Large intestine (tissue), 3 donors: ENCODE data around the gene TSEN2. TPM values are rescaled to one million over a fixed set of nuclear protein-coding genes. Genes with fewer than 3 reads are reported as not detected.

Experiments used
- DNase-seq, 2 donors: peaks; one replicate each; pipeline versions ENCODE4 v3.0.0 to v3.0.0-alpha.2; 2013
- H3K27ac ChIP-seq: one replicate; pipeline ENCODE4 v1.5.1; 2013; ENCODE audit warnings: low read length
- H3K27me3 ChIP-seq: 2 replicates; pipeline ENCODE4 v1.6.1; 2013; ENCODE audit warnings: low read length; ENCODE audit not compliant: control insufficient read depth, insufficient read depth
- H3K36me3 ChIP-seq: 2 replicates; pipeline ENCODE4 v1.6.1; 2013; ENCODE audit warnings: low read length; ENCODE audit not compliant: control insufficient read depth, insufficient read depth
- H3K4me1 ChIP-seq: one replicate; pipeline ENCODE4 v1.6.1; 2013; ENCODE audit warnings: low read length; ENCODE audit not compliant: control insufficient read depth, insufficient read depth
- H3K4me3 ChIP-seq: one replicate; pipeline ENCODE4 v1.5.1; 2013; ENCODE audit warnings: low read length
- H3K9me3 ChIP-seq: one replicate; pipeline ENCODE4 v1.6.1; 2013; ENCODE audit warnings: mild to moderate bottlenecking, low read depth, low read length, moderate library complexity; ENCODE audit not compliant: control insufficient read depth
- WGBS: methylation state at CpG from one replicate; pipeline ENCODE4 v1.1.5; 2013; ENCODE audit warnings: low lambda C conversion rate; ENCODE audit not compliant: insufficient coverage; 5-methylcytosine and 5-hydroxymethylcytosine counted together
- polyA plus RNA-seq: library from polyadenylated mRNA; unstranded; fragments of 120-200 nt; gene quantifications from one replicate; pipeline ENCODE4 v1.2.1, GENCODE V29; 2013

TSEN2 gene
- polyA plus RNA-seq, 1 donor = 18.3 TPM

DNA sequence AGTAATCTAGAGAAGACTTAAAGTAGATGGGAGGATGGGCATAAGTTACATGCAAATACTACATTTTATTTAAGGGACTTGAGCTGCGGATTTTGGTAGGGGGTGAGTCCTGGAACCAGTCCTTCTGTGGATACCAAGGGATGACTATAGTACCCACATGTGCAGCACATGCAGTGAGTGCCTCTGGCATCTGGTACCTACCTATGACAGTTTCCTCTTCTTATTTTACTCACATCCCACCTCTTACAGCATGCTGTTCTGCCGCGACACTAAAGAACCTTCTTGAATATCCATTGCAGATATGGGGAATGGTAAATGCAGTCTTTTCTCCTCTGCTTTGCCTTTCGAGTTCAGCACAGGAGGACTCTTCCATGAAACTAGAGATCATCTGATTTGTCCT lies 1.7 kb downstream of the TSEN2 start:
- no peak for DNase-seq
- no peaks in the 10 kb centered on the region for H3K27me3 ChIP-seq
- H3K4me3 ChIP-seq = no peak overlapping the region
- H3K27ac ChIP-seq = no peak overlapping the region
- H3K9me3 ChIP-seq = no peaks in the 10 kb centered on the region
- no CpG with 5 or more reads among the region's 4 CpGs for WGBS
- peaks cover 15% of the 10 kb centered on the region for H3K4me1 ChIP-seq
- H3K36me3 ChIP-seq = peaks cover 19% of the 10 kb centered on the region

DNA sequence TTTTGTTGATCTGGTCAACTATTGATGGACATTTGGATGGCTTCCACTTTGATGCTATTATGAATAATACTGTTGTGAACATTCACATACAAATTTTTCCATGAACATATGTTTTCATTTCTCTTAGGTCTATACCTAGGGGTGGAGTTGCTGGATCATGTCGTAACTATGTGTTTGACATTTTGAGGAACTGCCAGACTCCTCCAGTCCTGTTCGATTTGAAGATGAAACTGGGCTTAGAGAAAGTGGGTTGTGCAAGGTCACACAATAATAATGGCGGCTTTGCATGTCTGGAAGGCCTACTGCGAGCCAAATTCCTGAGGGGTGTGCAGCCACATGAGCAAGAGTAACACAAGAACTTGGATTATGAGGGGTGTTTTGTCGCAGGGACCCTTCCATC lies 2.6 kb downstream of the TSEN2 start:
- H3K4me3 ChIP-seq = no peak overlapping the region
- H3K27me3 ChIP-seq = no peaks in the 10 kb centered on the region
- peaks cover 25% of the 10 kb centered on the region for H3K36me3 ChIP-seq
- DNase-seq = no peak
- no peaks in the 10 kb centered on the region for H3K9me3 ChIP-seq
- H3K27ac ChIP-seq = no peak overlapping the region
- WGBS = no CpG with 5 or more reads among the region's 5 CpGs
- H3K4me1 ChIP-seq = peaks cover 12% of the 10 kb centered on the region

GRCh38 chr3:12487336-12487735 lies 3.1 kb downstream of the TSEN2 start:
- H3K36me3 ChIP-seq = peaks cover 26% of the 10 kb centered on the region
- H3K9me3 ChIP-seq = no peaks in the 10 kb centered on the region
- no peaks in the 10 kb centered on the region for H3K27me3 ChIP-seq
- no peak overlapping the region for H3K27ac ChIP-seq
- H3K4me1 ChIP-seq = peaks cover 12% of the 10 kb centered on the region
- H3K4me3 ChIP-seq = no peak overlapping the region
- 100% methylated on average over 1 of the region's 3 CpGs for WGBS
- DNase-seq = no peak

GRCh38 chr3:12487786-12488185 lies 3.5 kb downstream of the TSEN2 start:
- no peak for DNase-seq
- Histone ChIP-seq H3K4me3 (no peak overlapping the region), H3K27ac (no peak overlapping the region), H3K4me1 (peaks cover 12% of the 10 kb centered on the region), H3K9me3 (no peaks in the 10 kb centered on the region), H3K27me3 (no peaks in the 10 kb centered on the region), H3K36me3 (peaks cover 28% of the 10 kb centered on the region)
- WGBS = no CpG with 5 or more reads among the region's 3 CpGs

DNA sequence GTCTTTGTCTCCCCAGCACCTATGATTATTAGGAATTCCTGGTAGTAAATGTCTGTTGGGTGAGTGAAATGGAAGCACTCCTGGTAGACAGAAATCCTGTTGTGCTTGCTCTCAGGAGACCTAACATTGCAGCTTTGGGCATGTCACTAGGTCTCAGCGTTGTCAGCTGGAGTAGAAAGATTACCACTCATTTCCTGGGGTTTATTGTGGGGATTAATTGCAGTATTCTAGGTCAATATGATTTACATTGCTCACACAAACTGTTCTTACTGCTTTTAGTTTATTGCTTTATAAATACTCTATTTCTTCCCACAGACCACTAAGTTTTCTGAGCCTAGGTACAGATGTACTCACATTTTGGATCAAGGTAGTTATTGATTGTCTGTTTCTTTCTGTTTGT lies 5.1 kb downstream of the TSEN2 start:
- no CpG with 5 or more reads among the region's 1 CpG for WGBS
- no peak overlapping the region for H3K4me3 ChIP-seq
- DNase-seq = no peak
- H3K4me1 ChIP-seq = peaks cover 5% of the 10 kb centered on the region
- H3K9me3 ChIP-seq = no peaks in the 10 kb centered on the region
- H3K27ac ChIP-seq = no peak overlapping the region
- H3K36me3 ChIP-seq = peaks cover 28% of the 10 kb centered on the region
- H3K27me3 ChIP-seq = no peaks in the 10 kb centered on the region

DNA sequence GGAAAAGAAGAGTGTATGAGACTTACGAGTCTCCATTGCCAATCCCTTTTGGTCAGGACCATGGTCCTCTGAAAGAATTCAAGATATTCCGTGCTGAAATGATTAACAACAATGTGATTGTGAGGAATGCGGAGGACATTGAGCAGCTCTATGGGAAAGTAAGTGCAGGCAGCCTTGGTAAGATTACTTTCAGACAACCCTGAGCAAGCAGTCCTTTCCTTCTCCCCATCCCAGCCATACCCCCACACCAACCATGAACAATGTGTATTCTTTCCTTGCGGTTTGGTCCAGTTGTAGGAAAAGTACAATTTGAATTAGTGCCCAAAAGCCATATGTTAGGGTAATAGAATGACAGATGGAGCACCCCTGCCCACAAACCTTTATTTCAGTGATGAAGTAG lies 5.6 kb downstream of the TSEN2 start:
- H3K4me1 ChIP-seq = peaks cover 5% of the 10 kb centered on the region
- H3K4me3 ChIP-seq = no peak overlapping the region
- H3K36me3 ChIP-seq = peaks cover 30% of the 10 kb centered on the region
- no peaks in the 10 kb centered on the region for H3K9me3 ChIP-seq
- no peak overlapping the region for H3K27ac ChIP-seq
- 100% methylated on average over 1 of the region's 4 CpGs for WGBS
- H3K27me3 ChIP-seq = no peaks in the 10 kb centered on the region
- no peak for DNase-seq

- no peaks in the 10 kb centered on the region for H3K9me3 ChIP-seq
- DNase-seq = no peak
- no peaks in the 10 kb centered on the region for H3K27me3 ChIP-seq
- peaks cover 2% of the 10 kb centered on the region for H3K4me1 ChIP-seq
- peaks cover 30% of the 10 kb centered on the region for H3K36me3 ChIP-seq
- H3K27ac ChIP-seq = no peak overlapping the region
- WGBS = no CpG with 5 or more reads among the region's 3 CpGs
- H3K4me3 ChIP-seq = no peak overlapping the region
These were observed 6.3 kb downstream of the TSEN2 start for GRCh38 chr3:12490547-12490946.

GRCh38 chr3:12495749-12496452 lies 11.6 kb downstream of the TSEN2 start:
- Histone ChIP-seq H3K4me1 (no peaks in the 10 kb centered on the region), H3K36me3 (peaks cover 58% of the 10 kb centered on the region), H3K27me3 (no peaks in the 10 kb centered on the region), H3K27ac (no peak overlapping the region), H3K9me3 (no peaks in the 10 kb centered on the region), H3K4me3 (no peak overlapping the region)
- WGBS = 80% methylated on average over 1 of the region's 8 CpGs
- no peak for DNase-seq

DNA sequence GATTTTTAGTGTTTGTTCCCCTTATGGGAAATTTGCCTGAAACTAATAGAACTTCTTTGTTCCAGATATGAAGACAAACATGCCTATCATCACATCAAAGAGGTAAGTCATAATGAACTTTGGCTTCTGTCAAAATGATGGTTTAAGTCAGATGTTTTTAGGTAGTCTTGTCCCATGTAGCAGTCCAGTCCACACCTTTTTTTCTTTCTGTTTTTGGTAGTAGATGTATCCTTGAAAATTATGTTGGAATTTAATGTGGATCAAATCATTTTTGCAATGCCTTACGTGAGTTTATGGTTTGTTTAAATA lies 12.1 kb downstream of the TSEN2 start:
- no peak for DNase-seq
- H3K9me3 ChIP-seq = no peaks in the 10 kb centered on the region
- no peaks in the 10 kb centered on the region for H3K4me1 ChIP-seq
- no peak overlapping the region for H3K4me3 ChIP-seq
- H3K27ac ChIP-seq = no peak overlapping the region
- peaks cover 60% of the 10 kb centered on the region for H3K36me3 ChIP-seq
- no peaks in the 10 kb centered on the region for H3K27me3 ChIP-seq
- no CpG with 5 or more reads among the region's 1 CpG for WGBS

- no peak overlapping the region for H3K4me3 ChIP-seq
- H3K4me1 ChIP-seq = no peaks in the 10 kb centered on the region
- WGBS = no CpG with 5 or more reads among the region's 5 CpGs
- H3K27ac ChIP-seq = no peak overlapping the region
- H3K9me3 ChIP-seq = no peaks in the 10 kb centered on the region
- H3K36me3 ChIP-seq = peaks cover 71% of the 10 kb centered on the region
- no peaks in the 10 kb centered on the region for H3K27me3 ChIP-seq
- no peak for DNase-seq
These were observed 15.2 kb downstream of the TSEN2 start for GRCh38 chr3:12499474-12499873.

DNA sequence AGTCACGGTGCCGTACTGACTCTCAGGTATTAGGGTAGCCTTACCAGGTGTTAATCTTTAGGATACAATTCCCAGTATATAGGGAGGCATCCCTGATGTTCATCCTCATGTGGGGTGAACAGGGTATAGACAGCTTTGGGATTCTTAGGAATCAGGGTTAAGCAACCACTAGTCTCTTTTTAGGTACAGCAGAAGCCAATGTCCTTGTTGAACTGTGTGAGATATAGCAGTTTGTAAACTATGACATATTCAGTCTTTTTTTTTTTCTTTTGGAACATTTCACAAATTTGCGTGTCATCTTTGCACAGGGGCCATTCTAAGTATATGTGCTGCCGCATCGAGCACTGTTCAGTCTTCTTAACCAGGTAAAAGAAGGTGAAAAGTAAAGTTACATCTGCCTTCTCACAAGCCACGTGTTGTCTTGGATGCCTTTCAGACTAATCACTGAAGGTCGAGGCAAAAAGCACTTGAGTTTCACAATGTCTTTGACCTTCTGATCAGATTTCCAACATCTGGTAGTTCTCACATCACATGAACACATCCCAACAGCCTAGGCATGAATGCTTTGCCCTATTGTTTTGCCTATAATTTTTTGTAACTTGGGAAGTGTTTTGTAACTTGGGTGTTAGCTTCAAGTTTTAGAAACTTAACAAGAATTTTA lies 17.2 kb downstream of the TSEN2 start:
- Histone ChIP-seq H3K27ac (no peak overlapping the region), H3K4me3 (no peak overlapping the region), H3K36me3 (peaks cover 68% of the 10 kb centered on the region), H3K9me3 (no peaks in the 10 kb centered on the region), H3K4me1 (no peaks in the 10 kb centered on the region), H3K27me3 (no peaks in the 10 kb centered on the region)
- no peak for DNase-seq
- 100% methylated on average over 1 of the region's 7 CpGs for WGBS
